ENCODE results near the gene CLRN3. TPM values are rescaled to one million over a fixed set of nuclear protein-coding genes. Genes with fewer than 3 reads are reported as not detected.

The CLRN3 gene
- total RNA-seq, 1 donor from 2014 or later, result not detected

DNA sequence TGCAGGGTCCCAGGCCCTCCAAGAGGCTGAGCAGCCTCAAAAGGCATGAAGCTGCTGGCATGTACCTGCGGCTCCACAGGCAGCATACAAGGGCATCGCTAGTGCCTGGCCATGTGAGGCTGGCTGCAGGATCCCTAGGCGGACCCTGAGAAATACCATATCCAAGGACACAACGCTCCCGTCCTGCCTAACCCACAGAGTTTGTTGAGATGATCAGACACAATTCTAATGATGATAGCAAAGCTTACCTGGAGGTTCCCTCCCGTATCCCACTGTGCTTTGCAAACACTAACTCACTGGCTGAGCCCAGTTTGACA is 17.3 kb downstream of the CLRN3 start:
- DNase-seq (ENCODE audit: low read depth), result no peak

DNA sequence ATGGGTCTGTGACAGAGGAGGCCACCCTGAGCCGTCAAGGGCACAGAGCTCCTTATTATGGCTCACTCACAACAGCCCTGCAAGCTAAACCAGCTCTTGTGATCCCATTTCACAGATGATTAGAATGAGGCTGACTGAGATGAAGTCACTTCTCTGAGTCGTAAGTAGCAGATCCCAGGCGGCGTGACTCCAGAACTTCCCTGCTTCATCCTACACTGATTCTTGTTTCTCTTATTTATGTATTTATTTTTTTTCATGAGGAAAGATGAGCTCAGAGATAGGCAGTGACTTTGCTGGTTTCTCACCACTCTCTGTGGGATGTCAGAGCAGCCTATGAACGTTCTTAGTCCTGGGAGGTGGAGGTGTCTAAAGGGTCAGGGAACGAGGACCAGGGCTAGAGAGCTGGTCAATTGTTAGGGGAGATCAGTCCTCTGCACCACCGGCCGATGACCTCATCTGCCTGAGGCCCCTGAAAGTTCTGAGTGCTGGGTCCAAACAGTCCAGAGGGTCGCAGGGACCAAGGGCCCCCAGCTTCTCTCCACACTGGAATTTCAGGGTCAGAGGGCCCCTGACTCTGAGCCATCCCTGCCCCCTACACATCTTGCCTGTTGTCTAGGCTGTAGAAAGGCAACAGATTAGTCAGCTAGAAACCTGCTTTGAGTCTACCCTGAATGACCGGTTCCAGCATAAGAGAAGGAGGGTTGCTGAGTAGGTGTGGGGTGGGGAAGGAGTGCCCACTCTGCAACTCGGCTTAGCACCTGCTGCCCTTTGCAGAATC is 17.9 kb downstream of the CLRN3 start:
- no peak for DNase-seq (ENCODE audit: low read depth)

DNA sequence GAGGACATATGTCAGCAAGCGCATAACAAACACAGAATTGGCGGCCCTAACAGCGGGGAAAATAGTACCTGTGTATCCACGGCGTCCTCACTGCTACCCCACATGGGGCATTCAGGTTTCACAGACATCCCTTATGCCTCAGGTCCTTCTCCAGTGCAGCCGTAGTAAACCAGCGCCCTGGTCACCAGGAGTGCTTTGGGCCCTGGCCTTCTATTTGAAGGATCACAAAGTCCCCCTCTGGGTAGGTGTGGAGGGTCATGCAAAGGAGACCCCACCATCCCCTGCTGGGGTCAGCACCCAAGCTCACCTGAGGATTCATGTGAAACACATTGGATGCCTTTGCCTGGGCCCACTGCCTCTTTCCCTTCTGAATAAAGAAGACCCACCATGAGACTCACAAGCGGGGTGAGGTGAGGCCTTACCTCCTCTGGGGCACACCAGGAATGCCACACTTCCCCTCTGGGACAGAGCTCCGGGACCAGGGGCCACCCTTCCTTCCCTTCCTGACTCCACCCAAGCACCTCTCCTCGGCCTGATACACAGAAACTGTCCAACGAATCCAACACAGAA is 18.8 kb downstream of the CLRN3 start:
- no peak for DNase-seq (ENCODE audit: low read depth)

DNA sequence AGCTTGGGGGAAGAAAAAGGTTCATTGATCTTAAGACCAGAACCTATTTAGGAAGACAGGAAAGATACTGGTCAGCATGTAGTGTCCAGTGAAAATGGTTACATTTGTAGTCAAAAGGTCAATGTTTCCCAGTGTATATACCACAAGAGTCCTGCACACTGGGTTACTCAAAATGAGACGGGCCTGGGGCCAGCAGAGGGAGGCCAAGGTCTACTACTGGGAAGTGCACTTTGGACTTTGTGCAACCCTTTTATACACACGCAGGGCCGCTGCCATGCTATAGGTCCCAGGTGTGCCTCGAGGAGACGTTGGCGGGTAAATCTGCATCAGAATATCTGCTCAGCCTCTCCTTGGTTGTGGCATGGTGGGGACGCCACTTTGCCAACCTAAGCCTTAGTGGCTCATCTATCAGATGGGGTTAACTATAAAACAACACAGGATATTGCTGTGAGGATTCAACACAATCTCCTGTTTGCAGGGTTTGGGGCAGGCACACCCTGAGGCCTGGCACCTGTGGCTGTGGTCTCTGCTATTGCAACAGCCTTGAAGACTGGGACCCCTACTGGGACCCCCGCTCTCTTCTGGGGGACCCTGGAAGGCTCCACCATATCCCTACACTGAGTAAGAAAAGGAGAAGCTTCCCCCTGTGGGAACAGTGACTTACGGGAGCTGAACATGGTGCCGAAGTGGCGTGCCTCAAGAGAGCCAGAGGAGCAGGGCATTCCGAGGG is 19.7 kb downstream of the CLRN3 start:
- no peak for DNase-seq (ENCODE audit: low read depth)

DNA sequence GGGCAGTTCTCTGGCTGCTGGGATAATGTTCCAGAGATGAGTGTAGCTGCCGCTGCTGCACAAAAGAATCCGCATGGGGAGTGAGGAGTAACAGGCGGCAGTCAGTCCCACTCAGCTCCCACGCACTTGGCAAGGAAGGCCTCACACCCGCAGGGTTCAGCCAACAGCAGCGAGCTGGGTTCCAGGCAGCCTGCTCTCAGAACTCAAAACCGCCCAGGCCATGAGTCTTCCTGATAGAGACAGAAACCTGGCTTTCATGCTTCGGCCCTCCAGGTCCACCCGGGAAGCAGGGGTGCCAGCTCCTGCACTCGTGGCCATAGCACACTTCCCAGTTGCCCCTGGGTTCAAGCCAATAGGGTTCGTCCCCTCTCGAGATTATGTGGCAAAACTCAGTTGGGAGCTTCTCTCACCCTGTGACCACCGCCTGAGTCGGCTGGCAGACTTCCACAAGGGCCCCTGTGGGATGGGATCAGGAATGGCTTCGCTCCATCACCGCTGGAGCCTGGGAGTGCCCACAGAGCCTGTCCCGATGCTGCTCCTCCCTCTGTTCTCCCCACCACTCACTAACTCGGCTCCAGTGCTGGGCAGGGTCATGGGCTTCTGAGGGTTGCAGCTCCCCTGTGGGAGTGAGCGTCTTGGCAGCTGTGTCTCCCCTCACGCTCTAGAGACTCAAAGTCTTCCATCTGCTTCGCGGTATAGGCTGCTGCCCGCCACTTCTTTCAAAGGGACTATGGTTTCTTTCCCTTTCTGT is 20.6 kb downstream of the CLRN3 start:
- DNase-seq (ENCODE audit: low read depth), result peak; percentile 33

DNA sequence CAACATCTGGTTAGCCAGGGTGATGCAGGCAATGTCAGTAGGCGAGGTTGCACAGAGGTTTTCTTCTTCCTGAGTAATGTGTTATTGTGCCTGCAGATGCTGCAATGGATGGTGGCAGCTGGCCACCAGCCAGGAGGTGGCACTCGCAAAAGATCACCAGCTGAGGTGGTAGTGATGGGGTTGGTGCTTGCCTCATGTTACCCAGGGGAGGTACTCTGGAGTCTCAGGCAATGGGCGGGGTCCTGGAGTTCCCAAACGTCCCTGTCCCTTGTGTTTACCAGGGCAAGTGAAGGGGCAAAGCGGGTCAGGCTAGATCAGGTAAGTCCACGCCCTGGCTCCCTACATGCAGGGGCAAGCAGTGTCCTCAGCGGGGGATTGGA is 21.1 kb downstream of the CLRN3 start:
- DNase-seq (ENCODE audit: low read depth), result no peak

DNA sequence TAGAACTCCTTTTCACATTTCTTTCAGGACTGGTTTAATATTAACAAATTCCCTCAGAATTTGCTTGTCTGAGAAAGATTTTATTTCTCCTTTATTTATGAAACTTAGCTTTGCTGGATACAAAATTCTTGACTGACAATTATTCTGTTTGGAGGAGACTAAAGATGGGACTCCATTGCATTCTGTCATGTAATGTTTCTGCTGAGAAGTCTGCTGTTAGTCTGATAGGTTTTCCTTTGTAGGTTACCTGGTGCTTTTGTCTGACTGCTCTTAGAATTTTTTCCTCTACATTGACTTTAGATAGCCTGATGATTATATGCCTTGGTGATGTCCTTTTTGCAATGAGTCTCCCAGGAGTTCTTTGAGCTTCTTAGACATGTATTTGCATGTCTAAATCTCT is 23.4 kb downstream of the CLRN3 start:
- DNase-seq (ENCODE audit: low read depth), result no peak

DNA sequence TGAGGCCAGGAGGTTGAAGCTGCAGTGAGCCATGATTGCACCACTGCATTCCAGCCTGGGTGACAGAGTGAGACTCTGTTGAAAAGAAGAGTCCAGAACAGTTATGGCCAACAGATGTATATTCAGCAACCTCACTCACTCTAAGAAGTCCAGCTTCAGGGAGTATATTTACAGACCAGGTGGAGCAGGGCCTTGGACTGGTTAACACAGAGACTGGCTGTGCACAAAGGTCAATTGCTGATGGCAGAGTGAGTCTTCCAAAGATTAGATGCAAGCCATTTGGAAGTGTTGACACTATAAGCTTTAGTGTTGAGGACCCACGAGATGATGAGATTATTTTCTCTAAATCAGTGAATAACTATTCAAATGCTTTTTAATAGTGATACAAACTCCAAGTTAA is 24.9 kb downstream of the CLRN3 start:
- no peak for DNase-seq (ENCODE audit: low read depth)

DNA sequence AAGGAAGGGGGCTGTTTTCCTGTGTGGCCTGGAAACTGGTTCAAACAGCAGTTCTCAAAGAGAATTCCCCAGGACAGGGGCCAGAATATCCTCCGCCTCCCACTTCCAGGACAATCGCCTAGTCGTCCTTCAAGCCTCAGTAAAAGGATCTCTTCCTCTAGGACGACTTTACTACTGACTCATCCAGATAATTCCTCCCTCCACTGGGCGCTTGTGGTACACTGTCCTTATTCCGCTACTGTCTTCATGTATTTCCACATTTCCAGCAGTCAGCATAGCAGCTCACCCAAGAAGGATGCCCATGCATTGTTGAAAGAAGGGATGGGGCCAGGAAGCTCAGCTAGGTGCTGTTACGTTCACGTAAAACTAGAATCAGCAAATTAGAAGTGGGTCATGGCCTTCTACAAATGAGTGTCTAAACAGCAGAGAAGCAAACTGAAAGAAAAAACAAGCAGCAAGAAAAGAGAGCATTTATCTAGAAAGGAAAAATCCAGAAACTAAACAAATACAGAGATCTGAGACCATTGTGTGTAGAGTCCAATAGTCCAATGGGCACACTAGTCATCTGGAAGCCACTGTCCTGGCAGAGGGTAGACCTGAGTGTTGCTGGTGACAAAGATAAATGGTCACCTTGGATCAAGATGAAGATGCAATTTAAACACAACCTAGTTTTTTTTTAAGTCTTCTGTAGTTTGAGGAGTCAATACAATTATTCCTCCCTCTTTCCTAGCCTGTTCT is 26.3 kb downstream of the CLRN3 start:
- no peak for DNase-seq (ENCODE audit: low read depth)

DNA sequence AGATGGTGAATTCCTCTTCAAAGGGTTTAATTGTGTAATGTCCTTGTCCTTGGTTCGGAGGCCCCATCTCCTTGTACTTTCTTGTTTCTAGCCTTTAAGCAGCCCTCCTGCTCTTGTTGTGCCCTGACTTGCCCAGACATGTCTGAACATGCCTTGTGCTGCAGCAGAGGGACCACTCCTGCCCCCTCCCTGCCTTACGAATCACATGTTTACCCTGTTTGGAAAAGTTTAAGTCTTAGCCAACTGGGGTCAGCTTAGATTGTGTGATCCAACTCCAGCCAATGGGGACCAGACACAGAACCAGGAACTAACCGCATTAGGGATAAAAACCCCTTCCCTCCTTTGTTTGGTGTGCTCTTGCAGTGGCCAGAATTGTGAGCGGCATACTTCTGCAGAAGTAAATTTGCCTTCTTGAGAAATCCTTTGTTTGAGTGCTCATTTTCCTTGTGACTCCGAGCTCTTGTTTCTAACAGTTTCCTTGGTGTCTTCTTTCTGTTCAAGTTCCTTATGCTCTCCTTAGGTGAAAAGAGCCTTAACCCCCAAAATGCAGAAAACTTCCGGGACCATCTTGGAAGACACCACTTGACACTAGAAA is 29.4 kb downstream of the CLRN3 start:
- no peak for DNase-seq (ENCODE audit: low read depth)

DNA sequence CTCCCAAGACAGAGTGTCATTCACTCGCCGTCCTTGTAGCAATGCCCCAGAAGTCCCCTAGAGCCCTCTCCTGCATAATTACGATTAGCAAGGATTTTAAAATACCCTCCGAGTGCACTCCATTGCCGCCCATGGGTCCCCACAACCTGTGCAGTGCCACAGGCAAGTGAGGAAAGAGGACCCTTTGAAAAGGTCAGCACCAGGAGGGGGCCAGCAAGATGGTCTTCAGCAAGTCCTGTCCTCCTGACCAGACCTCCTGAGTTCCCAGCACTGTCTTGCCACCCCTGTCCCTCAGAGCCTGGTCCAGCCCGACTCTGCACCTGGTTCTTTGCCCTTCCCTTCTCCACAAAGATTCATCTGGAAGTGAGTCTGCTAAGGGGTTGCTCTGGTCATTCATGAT is 32.1 kb downstream of the CLRN3 start:
- DNase-seq (ENCODE audit: low read depth), result no peak

DNA sequence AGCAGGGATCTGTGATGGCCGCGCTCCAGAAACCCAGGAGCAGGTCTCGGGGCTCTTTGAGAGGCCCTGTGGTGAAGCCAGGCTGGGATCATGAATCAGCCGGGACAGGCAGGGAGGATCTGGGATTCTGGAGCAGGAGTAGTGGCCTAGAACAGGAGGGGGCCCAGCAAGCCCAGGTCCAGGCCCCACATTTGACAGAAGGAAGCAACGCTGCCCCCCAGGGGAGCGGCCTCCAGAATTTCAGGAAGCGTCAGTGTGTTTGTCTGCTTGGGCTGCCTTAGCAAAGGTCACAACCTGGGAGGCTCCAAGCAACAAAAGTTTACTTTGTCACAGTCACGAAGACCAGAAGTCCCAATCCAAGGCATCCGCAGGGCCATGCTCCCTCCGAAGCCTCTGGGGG is 36.8 kb downstream of the CLRN3 start:
- no peak for DNase-seq (ENCODE audit: low read depth)

DNA sequence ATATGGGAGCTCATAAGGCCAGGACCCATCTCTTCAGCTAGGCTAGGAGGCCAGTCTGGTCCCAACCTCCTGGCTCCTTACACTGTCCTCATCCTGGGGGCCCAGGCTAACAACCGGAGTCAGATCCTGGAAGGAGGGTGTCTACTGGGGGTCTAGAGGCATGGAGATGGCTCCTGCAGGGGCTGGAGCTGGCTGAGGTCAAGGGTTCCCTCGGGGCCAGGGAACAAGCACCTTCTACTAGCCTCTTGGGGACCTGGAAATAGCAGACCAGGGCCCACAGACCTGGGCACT is 37.2 kb downstream of the CLRN3 start:
- no peak for DNase-seq (ENCODE audit: low read depth)

DNA sequence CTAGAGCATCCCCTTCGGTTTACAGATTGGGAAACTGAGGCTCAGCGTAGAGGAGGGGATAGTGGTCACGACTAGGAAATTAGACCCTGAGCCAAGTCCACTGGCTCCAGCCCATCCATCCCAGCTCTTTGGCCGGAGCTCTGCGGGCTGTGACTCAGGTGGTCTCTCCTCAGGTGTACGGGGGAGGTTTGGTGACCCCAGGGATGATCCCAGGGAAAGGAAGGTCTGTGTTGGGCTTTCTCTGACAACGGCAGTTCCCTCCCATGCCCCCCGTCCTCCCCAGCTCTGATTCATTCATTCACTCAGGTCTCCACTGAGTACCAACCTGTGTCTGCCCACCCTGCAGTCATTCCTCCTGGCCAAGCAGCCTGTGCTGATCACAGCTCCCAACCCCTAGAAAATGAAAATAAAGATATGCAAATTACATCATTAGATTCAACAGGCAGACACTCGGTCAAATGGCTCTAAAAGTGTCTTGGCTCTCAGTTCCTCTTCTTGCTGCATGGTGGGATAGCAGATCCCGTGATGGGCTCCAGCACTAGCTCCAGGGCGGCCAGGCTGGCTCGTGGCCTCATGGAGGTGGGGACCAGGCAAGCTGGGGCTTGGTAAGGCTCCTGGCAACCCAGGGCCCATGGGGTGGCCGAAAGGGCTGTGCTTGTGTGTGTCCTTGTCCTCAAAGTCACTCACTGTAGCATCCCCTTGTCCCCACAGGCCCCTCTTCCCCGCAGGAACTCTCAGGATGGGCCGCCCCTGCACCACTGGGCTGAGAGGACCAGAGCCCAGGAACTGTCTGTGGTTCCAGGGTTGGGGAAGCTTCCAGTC is 37.8 kb downstream of the CLRN3 start:
- DNase-seq (ENCODE audit: low read depth), result no peak

DNA sequence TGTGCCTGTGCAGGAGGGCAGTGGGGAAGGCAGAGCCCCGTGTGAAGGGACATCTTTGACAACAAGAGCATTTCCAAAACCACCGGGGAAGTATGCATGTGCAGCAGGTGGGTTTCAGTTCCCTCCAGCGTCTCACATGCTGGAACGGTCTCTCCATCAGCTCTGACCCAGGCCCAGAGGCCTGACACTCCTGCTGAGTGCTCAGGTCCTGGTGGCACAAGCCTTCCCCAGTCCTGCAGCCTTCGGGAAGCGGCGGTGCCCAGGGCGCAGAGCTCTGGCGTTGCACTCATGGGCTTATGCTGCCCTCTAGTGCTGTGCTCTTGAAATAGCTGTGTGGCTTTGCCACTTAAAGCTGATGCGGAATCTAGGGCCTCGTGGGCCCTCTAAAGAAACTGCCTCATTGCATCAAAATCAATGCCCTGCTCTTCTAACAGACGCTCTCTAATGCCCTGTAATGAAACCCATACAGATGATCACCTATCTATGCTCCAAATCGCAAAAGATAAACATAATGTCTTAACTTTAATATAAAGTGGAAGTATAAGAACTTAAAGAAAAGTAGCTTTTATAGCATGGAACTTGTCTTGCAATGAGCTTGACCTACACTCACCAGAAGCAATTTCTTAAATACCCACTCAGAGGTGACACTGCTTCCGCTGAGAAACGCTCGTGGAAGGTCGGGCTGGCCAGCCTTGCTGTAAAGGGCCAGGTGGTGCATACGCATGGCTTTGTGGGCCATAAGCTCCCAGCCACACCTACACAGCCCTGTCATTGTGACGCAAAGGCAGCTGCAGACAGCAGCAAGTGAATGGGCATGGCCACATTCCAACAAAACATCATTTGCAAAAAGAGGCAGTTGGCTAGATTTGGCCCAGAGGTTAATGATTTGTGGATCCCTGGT is 38.6 kb downstream of the CLRN3 start:
- peak; percentile 76 for DNase-seq (ENCODE audit: low read depth)

DNA sequence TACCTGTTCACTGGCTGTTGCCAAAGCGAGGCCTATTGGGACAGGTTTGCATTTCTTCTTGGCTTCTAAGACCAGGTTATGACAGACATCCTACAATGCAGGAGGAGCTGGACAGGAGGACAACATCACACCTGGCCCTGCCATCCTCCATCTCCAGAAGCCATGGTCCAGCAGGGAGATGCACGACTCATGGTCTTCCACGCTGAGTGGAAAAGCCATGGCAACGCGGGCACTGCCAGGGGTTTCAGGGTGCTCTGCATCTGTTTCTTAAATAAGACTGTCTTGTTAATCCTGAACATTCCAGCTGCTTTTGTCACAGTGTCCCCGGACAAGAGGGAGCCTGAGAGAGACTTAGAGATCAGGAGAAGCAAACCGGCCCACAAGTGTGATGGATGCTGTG is 40.3 kb downstream of the CLRN3 start:
- no peak for DNase-seq (ENCODE audit: low read depth)

DNA sequence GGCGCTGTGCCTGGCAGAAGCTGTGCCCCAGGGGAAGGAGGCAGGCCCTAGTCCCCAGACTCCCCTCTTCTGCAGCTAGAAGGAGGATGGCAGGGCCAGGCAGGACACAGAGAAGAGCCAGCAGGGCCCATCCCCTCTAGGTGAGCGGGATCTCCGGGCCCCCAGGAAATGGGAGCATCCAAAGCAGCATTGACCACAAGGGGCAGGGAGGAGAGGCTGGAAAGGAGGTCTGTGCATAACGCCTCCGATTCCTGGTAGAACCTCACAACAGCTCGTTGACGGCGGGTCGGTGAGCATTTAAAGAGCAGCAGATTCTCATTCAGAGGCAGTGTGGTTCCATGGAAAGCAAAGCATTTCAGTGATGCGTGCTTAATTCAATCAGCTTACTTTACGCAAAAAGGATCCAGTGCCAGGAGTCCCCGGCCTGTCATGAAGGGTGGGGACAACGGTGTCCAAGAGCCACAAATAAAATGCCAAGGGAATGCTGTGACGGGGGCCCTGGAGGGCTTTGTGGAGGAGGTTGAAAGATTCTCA is 41.0 kb downstream of the CLRN3 start:
- DNase-seq (ENCODE audit: low read depth), result no peak

DNA sequence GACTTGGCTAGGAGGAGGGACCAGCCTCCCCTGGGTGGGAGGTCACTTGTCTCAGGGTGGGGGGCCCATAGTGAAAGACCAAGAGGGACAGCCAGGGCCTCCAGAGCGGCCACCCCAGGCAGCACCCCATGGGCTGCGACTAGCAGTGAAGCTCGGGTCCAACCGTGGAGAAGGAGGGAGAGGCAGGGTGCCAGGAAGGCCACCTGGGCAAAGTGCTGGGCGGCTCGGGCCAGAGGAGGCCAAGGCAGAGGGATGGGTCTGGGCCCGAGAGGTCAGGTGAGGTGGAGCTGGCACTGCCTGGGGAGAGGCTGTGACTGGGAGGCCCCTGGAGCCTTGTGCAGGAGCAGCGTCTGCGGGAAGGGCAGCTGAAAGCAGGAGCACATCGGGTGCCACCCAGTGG is 41.8 kb downstream of the CLRN3 start:
- no peak for DNase-seq (ENCODE audit: low read depth)

DNA sequence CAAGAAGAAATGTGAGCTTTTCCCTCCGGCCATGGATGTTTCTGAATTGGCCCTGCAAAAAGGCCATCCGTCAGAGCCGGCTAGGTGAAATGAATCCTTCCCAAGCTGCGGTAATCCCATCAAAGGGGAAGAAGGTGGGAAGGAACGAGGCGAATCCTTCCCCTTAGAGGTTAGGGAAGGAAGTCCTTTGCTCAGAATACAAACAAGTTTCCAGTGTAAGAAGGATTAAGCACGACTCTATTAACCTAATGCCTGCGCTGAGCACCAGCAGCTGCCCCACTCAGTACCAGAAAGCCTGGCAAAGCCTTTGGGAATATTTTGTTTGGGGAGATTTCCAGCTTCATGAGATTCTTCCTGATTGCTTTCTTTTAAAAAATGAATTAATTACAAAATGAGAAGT is 42.8 kb downstream of the CLRN3 start:
- DNase-seq (ENCODE audit: low read depth), result no peak
